Activated CD4-positive, alpha-beta T cell treated with anti-CD3 and anti-CD28 coated beads, Interleukin-2, amount 50 U/mL, for 48 hours (primary cell): Measurements from ENCODE around the gene MXD3.

Experiments used
- DNase-seq, 2 experiments: peaks; one replicate each; pipeline ENCODE4 v3.0.0-alpha.2; 2020

MXD3 gene

DNA sequence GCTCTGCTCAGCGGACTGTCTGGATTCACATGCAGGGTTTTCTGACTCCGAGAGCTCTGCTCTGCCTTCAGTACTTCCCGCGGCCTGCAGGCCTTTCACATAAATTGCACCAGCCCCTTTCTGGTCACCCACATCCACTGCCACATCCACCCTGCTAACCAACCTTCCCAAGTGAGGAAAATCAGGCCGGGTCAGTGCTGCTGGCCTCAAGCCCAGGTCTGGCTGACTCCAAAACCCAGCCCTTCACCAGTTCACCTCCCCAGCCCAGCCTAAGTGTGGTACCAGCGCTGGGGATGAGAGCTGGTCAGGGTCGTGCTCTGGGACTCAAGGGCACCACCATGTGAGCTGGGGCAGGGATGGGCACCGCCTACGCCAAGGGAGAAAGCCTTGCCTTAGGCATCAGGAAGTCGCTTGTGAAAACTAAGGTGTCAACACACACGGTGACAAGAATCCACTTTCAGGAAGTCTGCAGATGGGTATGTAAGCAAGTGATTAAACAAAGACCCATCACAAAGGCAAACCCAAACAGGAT is 27.5 kb upstream of the MXD3 start:
- DNase-seq, result no peak

DNA sequence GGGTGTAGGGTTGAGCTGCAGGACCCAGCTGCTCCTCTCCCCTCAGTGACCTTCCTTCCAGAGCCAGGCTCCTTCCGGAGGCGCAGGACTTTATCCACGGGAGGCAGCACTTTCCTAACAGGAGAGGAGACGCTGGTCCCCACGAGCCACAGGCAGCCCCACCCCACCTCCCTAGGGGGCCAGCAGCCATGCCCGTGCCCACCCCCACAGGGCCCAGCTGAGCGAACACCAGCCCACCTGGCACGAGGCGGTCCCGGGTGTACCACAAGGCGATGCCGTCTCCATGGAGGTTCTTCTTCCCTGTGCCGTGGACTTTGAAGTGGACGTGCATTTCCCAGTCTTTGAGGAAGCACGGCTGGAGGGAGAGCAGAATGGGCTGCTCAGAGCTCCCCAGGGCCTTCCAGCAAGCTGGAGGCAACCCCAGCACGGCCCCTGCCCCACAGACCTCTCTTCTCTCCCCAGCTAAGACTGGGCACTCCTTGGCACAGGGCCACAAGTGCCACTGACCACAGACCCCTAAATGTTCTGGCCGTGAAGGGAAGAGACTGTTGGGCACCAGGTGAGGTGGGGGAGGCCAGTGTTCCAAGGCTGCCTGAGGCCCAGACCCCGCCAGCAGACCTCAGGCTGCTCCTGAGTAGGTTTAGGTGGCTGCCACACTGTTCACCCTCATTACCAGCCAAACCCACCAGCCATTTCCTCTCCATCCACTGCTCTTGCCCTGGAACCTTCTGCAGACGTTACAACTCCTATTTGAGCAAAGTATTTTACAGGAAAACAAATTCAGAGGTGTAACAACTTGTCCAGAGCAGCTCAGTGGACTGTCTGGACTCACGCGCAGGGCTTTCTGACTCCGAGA is 26.8 kb upstream of the MXD3 start:
- DNase-seq, result no peak

DNA sequence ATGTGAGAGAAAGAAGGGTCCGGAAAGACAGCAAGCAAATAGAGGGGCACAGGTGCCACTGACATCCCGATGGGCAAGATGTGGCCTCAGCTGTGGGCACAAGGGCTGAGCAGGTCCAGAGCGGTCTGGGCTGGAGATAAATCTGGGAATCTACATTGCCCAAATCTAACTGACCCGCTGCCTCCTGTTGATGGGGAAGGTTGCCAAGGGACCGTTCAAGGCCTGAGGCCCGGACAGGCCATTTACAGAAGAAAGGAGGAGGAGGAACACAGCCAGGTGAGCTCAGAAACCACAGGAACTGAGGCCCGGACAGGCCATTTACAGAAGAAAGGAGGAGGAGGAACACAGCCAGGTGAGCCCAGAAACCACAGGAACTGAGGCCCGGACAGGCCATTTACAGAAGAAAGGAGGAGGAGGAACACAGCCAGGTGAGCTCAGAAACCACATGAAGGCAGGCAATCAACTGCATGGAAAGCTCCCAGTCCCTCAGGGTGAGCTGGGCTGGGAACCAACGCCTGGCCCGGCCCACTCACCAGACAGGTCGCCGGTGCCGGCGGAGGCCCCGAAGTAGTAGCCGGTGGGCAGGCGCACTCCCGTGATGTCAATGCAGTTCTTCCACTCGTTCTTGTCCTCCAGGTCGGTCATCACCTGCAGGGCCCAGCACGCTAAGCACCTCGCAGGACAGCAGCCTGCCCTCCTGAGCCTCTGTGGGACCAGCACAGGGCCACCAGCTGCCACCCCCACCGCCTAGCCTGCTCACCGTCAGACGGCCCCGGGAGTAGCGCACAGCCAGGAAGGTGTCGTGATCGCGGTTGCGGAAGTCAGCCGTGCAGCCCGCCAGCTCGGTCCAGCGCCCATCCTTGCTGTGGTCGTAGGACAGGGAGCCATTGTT is 25.2 kb upstream of the MXD3 start:
- DNase-seq, result no peak

DNA sequence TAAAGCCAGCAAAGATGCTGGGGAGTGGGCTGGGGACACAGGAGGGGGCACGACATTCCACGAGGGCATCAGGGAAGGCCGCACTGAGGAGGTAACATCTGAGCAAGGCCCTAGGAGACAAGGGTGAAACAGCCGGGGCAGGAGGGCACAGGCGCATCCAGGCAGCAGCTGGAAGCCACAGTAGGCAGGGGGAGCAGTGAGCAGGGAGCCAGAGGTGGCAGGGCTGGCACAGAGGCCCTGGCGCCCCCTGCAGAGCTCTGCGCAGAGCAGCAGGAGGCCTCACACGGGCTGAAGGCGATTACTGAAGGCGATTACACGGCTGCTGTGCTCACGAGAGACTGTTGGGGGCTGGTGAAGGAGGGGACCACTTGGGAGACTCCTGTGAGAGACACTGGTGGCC is 24.4 kb upstream of the MXD3 start:
- DNase-seq, result peak; percentile 26 to 42

DNA sequence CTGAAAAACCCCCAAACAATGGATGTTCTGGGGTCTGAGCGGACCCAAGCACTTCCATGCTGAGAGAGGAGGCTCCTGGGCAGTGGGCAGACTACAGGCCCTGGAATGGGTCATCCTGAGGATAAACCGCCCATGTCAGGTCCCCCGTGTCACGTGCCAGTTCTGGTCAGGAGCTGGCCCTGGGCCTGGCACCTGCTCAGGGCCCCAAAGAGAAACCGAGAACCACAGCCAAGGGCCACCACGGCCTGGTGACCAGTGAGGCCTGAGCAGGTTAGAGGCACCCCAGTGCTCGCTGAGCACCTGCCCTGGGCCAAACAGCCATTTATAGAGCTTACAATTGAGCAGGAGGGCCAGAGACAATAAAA is 24.0 kb upstream of the MXD3 start:
- DNase-seq, result no peak

DNA sequence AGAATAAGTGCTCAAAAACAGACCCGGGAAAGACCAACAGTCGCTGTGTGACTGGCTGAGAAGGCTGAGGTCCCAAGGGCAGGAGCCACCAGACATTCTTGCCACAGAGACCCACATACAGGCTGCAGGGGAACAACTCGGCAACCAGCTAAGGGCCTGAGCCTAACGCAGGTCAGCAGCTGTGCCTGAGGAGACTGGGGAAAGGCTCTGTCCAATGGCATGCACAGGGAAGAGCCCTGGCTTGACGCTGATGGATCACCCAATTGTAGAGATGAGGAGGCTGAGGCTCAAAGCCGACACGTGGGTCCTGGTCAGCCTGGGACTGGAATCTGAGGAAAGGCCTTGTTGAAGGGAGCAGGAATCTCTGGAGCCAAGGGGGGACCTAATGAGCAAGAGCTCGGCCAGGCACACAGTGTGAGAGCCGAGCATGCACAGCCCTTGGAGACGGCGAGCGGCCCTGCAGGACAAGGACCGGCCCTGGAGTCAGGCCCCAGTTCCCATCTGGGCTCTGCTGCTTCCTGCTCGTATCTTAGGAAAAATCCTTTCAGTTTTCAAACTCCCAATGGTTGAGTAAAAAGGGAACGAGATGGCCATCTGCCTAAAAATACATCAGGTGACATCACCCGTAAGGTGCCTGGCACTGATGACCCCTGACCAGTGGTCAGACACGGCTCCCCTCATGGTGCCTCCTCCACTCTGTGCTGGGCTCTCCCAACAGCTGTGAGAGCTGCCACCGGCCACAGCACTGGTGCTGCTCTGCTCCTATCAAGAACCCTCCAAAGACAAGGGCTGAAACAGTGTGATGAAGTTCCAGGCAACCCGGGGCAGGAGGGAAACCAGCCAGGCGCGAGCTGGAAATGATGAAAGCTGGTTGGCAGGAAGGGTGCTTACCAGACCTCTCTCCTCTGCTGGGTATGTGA is 23.3 kb upstream of the MXD3 start:
- DNase-seq, result no peak

DNA sequence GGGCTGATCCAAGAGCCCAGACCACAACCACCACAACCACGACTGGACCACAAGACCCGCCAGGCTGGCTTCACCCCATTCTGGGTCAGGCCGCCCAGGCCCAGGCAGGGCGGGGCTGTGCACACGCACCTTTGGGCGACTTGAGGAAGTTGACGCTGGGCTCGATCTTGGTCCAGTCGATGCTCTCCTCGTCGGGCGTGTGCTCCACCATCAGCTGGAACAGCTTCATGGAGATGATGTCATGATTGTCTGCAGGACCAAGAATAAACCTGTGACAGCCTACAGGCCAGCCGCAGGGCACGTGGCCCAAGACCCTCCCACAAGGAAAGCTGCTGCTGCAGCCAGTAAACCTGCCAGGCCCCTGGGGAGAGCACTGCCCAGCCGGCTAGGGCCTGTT is 22.5 kb upstream of the MXD3 start:
- DNase-seq, result no peak

DNA sequence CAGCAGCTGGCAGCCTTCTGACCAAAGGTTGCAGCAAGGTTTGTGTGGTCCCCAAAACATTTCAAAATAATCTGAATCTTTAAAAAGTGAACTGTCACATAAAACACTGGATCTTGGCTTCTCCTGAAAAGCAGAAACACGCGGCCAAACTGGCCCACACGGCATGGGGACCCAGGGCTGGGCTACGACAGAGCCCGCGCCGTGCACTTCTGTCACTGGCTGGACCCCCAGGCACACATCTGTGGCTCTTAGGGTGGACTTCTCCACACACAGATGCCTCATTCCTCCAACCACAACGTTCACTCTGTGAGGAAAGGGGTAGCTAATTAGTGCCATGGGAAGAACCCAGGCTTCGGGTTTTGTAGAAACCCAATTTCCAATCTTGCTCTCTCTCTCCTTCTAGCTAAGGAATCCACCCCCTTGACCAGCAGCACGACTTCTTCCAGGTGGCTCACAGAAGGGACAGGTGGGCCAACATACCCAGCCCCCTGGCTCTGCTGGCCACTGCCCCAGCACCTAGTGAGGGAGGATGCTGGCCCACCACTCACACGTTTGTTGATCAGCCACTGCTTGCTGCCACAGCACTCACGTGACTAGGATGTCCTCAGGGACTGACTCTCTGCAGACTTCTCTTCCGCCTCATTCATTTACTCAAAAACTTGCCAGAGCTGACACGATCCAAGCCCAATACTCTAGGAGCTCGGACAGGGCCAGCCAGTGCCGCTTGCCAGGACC is 21.9 kb upstream of the MXD3 start:
- DNase-seq, result no peak

DNA sequence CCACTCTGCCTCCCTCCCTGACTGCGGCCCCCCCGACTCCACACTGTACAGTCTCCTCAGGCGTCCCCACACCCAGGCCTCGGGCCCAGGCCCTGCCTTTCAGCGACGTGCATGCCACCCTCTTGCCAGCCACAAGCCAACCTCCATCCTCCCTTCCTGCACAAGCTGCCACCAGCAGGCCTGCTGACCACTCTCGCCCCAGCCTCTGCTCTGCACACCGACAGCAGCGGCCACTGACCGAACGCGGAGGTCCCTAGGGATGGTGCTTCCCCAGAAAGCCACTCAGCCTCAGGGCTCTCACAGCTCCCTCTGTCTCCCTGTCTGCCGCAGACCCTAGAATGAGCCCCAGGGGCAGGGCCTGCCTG is 21.2 kb upstream of the MXD3 start:
- DNase-seq, result no peak

DNA sequence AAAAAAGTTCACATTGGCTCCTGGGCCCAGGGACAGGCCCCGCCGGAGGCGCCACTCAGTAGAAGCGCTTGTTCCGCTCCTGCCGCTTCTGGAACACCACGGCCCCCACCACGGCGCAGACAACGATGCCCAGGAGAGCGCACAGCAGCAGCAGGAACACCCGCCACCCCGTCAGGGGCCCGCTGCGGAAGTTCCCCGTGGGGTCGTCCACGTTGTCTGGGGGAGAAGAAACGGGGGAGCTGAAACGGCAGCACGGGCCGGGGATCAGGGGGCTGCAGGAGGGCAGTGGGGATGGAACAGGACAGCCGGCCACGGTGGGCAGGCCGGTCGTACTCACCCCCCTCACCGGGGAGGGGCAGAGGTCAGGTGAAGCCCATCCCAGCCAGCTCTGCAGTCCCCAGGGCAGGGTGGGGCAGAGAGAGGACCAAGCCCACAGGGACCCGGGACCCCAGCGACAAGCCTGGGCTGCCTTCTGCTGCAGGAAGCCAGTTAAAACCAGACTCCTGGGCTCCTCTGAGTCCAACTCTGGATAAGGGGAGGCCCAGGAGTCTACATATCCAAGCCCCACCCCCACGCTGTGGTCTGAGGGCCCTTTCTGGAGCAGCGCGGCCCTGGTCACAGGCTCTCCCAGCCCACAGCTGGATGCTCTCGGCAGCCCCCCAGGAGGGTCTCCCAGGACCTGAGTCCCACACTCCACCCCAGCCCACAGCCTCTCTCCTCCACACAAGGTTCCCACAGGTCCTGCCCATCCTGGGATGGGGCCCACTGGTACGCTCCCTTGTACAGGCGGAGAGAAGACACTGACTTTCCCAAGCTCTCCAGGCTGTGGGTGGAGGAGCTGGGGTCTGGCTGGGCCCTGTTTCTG is 20.6 kb upstream of the MXD3 start:
- DNase-seq, result no peak

DNA sequence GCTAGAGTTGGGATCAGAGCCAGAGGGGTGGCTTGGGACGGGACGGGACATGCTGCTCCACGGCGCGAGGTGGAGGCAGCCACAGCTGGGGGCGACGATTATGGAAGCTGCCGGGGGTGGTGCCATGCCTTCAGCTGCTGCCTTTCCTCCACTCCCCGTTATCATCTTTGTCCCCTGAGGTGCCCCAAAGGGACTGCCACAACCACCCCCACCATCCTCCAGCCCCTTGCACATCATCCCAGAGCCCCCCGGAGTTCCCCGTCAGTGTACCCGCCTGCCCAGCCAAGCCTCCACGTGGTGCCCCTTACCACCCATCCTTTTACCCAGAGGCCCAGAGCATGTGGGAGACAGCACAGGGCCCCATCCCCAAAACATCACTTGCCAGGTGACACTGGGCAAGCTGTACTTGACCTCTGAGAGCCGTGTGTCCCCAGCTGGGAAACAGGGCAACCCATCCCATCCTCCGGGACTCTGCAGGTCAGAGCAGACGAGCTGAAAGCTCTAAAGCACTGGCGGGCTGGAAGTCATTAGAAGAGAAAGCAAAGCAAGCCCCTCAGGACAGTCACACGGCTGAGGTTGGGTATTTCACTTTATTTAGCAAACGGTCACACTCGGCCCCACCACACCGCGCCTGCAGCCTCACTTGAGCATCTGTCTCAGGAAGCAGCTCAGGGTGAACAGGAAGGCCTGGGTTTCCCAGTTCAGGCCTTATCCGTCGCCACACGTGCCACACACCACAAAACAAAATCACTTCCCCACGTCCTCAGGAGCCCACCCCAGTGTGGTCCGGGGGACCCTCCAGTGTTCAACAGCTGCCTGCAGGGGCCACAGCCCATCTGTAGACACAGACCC is 19.5 kb upstream of the MXD3 start:
- no peak for DNase-seq

DNA sequence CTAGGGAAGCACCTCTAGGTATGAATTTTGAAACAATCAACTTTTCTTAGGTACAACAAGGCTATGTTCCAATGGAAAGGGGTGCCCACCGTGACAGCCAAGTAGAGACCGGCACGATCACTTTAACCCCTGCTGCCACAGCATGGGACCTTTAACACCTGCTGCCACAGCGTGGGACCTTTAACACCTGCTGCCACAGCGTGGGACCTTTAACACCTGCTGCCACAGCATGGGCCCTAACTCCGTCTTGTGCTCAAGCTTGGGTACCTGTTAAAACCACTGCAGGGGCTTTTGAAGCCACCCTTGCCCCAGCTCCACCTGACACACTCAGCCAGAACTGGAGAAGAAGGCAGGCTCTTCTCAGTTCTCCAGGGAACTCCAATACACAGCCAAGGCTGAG is 18.2 kb upstream of the MXD3 start:
- DNase-seq, result no peak

DNA sequence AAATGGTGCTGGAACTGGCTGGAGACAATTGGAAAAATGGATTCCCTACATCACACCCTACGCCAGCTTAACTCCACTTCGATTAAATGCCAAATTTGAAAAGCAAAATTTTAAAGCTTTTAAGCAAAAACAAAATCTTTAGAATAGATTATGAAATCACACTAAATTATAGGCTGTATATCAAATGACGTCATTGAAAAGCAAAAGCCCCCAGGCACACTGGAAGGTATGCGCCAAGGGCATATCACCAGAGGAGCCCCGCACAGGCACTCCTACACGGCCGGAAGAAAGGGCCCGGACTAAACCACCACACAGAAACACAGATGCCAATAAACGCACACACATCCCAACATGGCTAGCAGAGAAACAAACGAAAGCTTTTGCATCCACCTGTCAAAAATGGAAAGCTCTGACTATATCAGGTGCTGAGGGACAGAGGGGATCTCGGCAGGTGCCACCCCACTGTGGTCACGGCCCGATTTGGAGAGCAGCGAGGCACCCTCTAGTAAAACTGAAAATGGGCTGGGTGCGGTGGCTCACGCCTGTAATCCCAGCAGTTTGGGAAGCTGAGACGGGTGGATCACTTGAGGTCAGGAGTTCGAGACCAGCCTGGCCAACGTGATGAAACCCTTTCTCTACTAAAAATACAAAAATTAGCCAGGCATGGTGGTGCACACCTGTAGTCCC is 17.0 kb upstream of the MXD3 start:
- DNase-seq, result no peak

DNA sequence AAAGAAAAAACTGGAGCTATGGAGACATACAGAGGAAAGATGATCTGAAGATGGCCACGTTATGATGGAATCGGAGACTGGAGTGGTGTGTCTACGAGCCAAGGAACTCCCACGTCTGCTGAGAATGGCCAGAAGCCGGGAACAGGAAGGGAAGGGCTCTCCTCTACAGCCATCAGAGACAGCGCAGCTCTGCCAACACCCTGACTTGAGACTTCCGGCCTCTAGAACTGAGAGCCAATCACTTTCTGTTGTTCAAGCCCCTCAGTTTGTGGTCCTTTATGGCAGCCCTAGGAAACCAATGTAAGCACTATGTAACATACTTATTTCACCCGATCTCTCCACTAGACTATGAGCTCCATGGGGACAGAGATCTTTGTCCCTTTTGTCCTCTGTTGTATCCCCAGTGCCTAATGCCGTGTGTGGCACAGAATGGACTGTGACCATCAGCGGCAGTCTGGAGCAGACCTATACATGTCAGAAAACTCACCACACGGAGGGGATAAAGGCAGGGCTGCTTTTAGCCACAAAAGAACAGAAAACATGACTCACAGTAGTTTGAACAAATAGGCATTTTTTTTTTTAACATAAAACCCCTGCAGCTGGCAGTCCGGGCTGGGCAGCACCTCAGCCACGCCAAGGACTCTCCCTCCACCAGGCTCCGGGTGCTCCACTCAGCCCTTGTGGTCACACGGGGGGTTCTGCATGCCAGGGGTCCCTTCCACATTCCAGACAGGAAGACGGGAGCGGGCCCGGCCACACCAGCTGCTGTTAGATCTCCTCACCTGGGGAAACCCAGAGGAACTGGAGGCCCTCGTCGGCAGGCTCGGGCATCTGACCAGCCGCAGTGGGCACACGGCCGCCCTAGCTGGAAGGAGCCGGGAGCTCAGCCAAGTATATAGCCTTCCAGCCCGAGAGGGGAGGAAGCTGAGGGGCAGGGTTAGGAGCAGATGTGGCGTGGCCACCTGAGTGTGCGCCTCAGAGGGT is 16.1 kb upstream of the MXD3 start:
- no peak for DNase-seq

DNA sequence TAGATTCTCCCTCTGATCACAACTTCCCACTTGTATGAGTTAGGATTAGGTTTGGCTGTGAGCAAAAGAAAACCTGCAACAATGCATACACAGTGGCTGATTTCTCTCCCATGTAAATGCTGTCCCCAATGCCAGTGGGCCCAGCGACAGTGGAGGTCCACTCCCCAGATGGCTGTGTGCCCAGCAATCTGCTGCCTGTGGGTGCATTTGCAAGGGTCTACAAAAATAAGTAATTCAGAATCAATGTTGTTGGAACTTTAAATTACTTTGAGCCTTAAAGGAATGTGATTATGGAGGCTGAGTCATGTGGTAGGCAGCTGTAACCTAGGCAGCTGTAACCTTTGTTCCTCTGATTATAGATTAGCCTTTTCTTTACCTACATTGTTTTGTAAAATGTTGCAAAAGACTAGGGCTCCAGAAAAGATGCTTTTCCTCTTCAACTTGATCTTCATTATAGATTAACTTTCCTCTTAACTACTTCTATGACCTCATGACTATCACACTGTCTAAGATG is 14.2 kb upstream of the MXD3 start:
- DNase-seq, result no peak

DNA sequence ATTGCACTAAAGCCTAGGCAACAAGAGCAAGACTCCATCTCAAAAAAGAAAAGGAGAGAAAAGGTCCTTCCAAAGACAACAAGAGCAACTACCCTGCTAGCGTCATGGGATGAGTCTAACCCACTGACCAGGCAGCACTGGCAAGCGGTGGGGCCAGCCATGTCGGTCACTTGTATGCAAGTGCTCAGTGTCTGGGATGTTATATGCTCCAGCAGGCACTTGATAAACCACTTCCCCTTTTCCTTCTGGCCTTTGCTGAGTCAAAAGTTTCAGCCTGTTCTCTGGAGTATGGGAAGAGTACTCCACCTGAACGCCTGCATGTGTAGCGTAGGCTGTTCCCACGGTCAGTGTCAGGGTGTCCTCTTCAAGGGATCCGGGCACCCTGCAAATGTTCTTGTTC is 9.2 kb upstream of the MXD3 start:
- no peak for DNase-seq

DNA sequence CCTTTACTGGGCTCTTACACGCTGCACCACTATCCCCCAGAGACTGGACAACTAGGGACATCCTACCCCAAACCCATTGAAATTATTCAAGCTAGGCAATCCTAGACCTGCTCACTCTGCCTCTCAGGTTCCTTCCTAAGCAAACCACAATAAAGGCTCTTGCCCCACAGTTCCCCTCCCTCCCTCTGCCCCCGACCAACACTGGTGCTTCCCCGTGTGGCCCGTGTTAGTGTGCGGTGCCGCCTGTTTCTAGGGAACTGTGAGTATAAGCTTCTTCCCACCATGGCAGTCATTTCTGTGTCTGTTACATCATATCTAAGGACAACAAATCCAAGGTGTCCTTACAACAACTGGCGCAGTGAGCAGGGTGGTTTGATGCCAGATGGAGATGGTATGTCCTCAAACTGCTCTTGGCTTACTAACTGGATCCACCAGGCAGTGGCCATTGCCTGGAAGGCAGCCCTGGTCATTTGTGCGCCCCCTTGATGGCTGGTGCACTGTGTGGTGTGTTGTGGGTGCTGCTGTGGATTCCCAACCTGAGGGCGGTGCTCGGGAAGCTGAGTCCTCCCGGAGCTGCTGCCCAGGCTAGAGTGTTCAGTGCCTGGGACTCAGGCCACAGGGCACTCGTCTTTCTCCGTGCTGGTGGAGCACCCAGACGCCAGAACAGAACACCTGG is 8.4 kb upstream of the MXD3 start:
- peak in 1 of 2 experiments; percentile 26 for DNase-seq
